Raji (cell line): ENCODE results near the gene SLC25A42.

ENCODE experiments used
- POLR2A ChIP-seq: IDR thresholded peaks from 2 replicates; pipeline ENCODE4 v1.6.1; 2011; ENCODE audit warnings: low read depth, low read length, control low read depth; ENCODE audit not compliant: insufficient read depth

SLC25A42 gene

GRCh38 chr19:19133985-19134384 lies 70.2 kb downstream of the SLC25A42 start:
- TF ChIP-seq POLR2A = no peak

DNA sequence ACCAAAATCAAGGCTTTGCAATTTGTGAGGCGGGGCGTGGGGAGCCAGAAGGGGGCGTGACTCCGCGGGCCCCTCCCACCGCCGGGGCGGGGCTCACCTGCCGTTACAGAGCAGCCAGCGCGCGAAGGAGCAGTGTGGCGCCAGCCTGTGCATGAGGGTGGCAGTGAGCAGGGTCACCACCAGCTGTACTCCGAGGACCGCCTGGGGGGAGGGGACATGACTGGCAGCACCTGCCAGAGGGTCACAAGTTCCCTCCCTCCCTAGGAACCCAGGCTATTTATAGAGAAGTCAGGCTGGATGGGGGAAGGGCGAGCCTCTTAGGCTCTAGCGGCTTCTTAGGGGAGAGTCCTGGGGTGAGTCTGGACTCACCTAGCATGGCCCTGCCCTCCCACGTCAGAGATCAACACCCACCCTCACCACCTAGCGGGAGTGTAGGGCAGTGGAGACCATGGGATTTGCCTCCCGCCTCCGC lies 70.9 kb downstream of the SLC25A42 start:
- no peak for TF ChIP-seq POLR2A

DNA sequence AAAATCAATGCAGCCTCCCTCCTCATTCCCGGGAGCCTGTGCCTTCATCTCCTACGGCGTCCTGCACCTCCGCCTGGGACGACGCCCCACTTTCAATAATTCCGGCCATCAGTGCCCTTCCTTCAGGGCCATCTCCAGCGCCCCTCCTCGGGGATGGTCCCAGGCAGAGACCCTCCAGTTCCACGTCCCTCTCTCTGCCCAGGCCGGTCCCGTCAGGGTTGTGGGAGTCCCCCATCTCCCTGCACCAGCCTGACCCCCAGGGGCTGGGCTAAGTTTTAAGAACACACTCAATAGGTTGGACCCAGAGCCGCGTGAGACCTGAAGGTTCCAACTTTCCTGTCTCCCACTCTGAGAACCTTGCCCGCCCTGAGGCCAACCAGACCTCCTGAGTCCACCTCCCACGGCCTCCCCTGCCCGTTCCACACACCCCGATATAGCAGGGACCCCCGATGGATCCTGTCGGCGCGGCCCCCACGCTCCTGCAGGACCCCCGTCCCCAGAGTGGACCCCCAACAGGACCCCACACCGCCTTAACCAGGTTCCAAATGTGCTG lies 73.8 kb downstream of the SLC25A42 start:
- TF ChIP-seq POLR2A = no peak

DNA sequence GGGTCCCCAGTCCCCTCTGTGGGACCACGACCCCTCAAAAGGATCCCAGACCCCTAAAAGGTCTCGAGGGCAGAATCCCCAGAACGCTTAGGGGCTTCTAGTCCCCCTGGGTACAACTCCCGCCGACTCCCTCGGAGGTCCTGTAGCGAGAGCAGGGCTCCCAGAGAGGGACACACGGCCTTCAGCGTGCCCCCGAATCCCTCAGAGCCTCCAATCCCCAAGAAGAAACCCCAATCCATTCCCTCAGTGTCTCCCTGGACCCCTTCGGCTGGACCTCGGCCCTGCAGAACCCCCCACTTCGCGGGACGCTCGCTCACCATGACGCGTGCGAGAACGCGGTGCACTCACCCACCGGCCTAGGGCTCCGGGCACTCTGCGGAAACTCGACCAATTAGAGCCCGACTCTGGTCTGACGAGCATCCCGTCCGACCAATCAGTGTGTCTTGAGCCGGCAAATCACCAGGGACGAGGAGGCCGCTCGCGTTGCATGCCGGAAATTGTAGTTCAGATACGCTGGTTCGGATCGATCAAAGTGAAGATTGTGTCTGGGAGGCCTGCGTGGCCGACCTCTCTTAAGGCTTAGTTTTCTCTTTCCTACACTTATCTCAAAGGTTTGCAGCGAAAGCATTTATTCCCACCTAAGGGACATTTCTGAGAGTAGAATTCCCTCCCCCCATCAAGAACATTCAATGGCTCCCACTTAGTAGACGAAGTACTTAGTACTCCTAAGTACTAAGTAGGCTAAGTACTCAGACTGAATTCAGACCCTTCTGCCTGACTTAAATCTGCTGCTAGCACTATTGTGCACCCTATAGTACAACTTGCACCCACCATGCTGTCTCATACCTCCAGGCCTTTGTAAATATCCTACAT lies 74.6 kb downstream of the SLC25A42 start, which contains the start of gene TMEM161A:
TSS of gene TMEM161A (minus strand) at position 370 of the 873 bp plus-strand sequence. CDS start at position 320, 50 bp downstream.
- peak; percentile 91 for TF ChIP-seq POLR2A

DNA sequence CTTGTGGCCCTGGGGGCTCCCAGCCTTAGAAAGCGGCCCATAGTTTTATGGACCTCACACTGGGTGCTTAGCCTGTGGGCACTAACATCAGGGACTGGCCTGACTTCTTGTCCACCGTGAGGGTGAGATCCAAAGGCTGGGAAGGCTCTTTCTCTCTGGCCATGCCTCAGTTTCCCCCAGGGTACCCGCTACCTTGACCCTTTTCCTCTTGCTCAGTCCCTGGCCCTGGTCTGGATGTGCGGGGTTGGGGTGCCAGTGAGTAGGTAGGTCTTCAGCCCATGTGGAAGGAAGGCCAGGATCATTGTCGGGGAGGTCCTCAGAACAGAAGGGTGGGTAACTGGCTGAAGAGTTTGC lies 76.1 kb downstream of the SLC25A42 start:
- no peak for TF ChIP-seq POLR2A

DNA sequence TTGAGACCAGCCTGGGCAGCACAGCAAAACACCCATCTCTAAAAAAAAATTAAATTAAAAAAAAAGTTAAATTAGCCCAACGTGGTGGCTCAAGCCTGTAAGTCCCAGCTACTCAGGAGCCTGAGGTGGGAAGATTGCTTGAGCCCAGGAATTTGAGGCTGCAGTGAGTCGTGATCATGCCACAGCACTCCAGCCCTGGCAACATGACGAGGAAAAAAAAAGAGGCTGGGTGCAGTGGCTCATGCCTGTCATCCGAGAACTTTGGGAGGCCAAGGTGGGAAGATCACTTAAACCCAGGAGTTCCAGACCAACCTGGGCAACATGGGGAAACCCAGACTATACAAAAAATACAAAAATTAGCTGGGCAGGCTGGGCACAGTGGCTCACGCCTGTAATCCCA lies 76.7 kb downstream of the SLC25A42 start:
- TF ChIP-seq POLR2A = no peak

DNA sequence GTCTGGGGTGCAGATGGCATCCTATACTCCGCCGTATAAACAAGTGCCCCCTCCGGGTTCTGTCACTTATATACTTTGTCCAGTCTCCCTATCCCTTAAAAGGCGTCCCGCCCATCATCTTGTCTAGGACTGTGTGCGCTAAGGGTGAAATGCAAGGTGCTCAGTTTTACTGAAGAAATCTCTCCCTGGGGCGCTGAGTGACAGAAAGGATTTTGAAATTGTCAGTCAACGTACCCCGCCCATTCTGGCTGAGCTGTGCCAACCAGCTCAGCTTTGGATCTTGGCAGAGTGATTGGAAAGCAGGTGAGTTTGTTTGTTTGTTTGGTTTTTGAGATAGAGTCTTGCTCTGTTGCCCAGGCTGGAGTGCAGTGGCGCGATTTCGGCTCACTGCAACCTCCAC lies 78.6 kb downstream of the SLC25A42 start:
- TF ChIP-seq POLR2A = no peak

GRCh38 chr19:19145281-19145680 lies 81.5 kb downstream of the SLC25A42 start:
- TF ChIP-seq POLR2A = no peak

GRCh38 chr19:19145684-19146608 lies 82.2 kb downstream of the SLC25A42 start:
- TF ChIP-seq POLR2A = no peak

- TF ChIP-seq POLR2A = no peak
Measured at GRCh38 chr19:19146865-19147264, 83.1 kb downstream of the SLC25A42 start.

- TF ChIP-seq POLR2A = no peak
Measured at GRCh38 chr19:19147344-19147743, 83.5 kb downstream of the SLC25A42 start.

DNA sequence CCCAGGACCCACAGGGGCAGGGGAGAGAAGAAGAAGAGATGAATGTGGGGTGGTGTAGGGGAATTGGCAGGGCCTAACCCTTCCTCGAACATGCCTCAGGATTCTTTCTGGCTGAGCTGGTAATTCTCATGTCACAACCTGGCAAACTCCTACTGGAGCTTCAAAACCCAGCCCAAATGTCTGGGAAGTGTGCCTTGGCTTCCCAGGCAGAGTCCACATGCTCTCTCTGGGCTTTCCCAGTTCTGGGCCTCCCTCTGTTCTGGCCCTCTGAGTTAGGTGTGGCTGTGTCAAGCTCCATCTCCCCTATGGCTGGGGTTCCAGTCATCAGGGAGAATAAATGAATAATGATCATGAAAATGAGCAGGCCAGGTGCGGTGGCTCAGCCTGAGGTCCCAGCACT lies 85.6 kb downstream of the SLC25A42 start:
- TF ChIP-seq POLR2A = no peak

- no peak for TF ChIP-seq POLR2A
Measured at GRCh38 chr19:19151418-19151817, 87.6 kb downstream of the SLC25A42 start.

DNA sequence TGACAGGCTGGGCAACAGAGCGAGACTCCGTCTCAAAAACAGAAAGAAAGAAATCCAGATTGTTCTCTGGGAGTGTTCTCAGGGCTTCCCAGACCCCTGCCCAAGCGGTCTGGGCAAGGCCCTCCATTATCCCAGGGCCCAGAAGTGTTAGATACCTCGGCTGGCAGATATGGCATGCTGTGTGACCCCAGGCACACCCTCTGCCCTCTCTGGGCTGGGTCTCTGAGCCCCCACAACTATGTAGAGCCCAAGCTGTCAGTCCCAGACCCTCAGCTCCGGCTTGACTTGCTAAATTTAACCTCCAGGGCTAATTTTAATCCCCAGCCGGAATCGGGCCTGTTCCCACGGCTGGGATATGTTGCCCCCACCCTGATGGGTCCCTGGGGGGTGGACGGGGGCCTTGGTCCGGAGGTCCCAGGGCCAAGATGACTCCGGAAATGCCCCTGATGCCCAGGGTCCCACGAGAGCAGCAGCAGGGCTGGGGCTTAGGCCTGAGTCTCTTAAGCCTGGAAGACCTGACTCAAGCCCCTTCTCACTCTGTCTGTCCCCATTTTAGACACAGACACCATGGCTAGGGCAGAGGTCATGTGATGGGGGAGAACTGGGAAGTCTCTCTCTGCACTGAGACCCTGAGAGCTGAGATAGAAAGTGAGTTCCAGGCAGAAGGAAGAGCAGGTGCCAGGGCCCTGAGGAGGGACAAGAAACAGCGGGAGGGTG lies 89.0 kb downstream of the SLC25A42 start:
- TF ChIP-seq POLR2A = no peak

DNA sequence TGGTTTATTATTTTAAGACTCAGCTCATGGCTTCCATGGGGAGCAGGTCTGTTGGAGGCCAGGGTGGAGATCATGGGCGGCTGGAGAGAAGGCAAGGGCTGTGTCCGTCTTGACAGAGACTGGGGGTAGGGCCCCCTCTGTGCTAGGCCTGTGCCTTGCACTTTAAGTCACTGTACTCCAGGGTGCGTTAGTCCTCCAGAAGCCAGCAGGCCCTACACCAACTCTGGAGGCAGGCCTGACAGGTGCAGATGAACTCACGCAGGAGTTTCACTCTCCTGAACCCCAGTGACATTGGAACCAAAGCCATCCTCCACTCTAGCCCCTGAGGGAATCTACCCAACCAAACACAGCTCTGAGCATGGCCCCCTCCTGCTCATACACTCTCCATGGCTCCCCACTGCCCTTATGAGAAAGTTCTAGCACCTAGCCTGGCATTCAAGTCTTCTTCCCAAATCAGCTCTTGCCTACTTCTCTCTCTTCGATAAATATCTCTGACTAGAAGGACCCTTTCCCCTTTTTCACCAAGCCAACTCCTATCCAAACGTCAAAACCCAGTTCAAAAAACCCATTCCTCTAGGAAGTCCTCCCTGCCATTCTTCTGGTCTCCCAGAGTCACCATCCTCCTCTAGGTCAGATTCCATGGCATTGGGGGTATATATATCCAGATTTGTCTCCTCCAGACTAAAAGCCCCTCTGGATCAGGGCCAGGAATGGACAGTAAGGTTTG lies 91.1 kb downstream of the SLC25A42 start:
- TF ChIP-seq POLR2A = no peak
